GM23248 (cell line): Measurements from ENCODE around the gene KRTAP2-1.

ENCODE experiments used
- EZH2 ChIP-seq: fragments of 200-600 bp; sonication (generic); IDR thresholded peaks from 2 replicates; pipeline ENCODE4 v1.6.1; 2018; ENCODE audit warnings: antibody characterized with exemption, mild to moderate bottlenecking; ENCODE audit not compliant: insufficient read depth, poor library complexity, severe bottlenecking
- EZH2phosphoT487 ChIP-seq: fragments of 200-600 bp; sonication (generic); IDR thresholded peaks from 2 replicates; pipeline ENCODE4 v1.6.1; 2018; ENCODE audit warnings: antibody characterized with exemption, moderate library complexity, mild to moderate bottlenecking, low read depth; ENCODE audit not compliant: insufficient read depth

DNA sequence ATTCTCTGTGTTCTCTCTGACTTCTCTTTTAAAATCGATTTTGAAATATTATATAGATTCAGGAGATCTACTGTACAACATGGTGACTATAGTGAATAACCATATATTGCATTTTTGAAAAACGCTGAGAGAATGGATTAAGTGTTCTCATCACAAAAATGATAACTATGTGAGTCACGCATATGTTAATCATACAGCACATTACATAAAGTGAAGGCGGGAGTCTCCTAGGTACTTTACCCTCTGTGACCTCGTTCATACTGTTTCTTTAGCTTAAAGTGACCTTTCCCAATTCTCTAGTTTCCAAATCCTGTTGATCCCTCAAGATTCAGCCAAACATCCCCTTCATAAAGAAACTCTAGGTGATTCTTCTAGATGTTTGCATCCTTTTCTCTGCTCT, 44.3 kb downstream of the KRTAP2-1 start:
- TF ChIP-seq EZH2phosphoT487 (no peak), EZH2 (no peak)
